SK-N-SH treated with all-trans-retinoic acid at 6 μM for 48 hours (cell line): ENCODE results near the gene B4GALNT4.

Experiments
- CSDC2 ChIP-seq: fragments of 250-450 bp; sonication (Bioruptor Pico); IDR thresholded peaks from 2 replicates; pipeline ENCODE4 v1.5.0; 2020; ENCODE audit warnings: mild to moderate bottlenecking, moderate library complexity
- PPARA ChIP-seq: fragments of 250-450 bp; sonication (Bioruptor Pico); IDR thresholded peaks from 2 replicates; pipeline ENCODE4 v1.5.0; 2020; ENCODE audit warnings: mild to moderate bottlenecking, borderline replicate concordance
- ZC3H10 ChIP-seq: fragments of 250-450 bp; sonication (Bioruptor Pico); IDR thresholded peaks from 2 replicates; pipeline ENCODE4 v1.5.1; 2021; ENCODE audit warnings: mild to moderate bottlenecking, moderate library complexity
- ZFP3 ChIP-seq: fragments of 250-450 bp; sonication (Bioruptor Pico); IDR thresholded peaks from 2 replicates; pipeline ENCODE4 v1.5.0; 2020; ENCODE audit warnings: mild to moderate bottlenecking, moderate library complexity
- ZNF565 ChIP-seq: fragments of 450-650 bp; formaldehyde crosslinking; conservative IDR thresholded peaks from 2 replicates; pipeline ENCODE4 v1.5.0; 2020; ENCODE audit warnings: low read depth, mild to moderate bottlenecking, moderate library complexity
- TF ChIP-seq, protein P1 (sequence below): fragments of 250-450 bp; sonication (Bioruptor Pico); IDR thresholded peaks from 2 replicates; pipeline ENCODE4 v1.8.0; 2020; ENCODE audit warnings: mild to moderate bottlenecking, moderate library complexity, borderline replicate concordance
- TF ChIP-seq, protein P2 (sequence below): fragments of 250-450 bp; sonication (Bioruptor Pico); IDR thresholded peaks from 2 replicates; pipeline ENCODE4 v1.5.1; 2020; ENCODE audit warnings: low read depth, mild to moderate bottlenecking, moderate library complexity

DNA sequence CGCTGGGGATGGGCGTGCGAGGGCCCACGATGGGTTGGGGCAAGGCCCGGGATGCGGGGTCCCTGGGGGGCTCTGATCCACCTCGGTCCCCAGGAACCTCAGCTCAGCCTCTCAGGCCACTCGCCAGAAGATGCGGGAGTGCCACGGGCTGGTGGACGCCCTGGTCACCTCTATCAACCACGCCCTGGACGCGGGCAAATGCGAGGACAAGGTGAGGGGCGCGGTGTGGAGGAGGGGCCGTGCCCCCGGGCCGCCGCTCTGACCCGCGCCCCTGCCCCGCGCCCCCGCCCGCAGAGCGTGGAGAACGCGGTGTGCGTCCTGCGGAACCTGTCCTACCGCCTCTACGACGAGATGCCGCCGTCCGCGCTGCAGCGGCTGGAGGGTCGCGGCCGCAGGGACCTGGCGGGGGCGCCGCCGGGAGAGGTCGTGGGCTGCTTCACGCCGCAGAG, 31.0 kb downstream of the B4GALNT4 start:
- TF ChIP-seq, protein P1, sequence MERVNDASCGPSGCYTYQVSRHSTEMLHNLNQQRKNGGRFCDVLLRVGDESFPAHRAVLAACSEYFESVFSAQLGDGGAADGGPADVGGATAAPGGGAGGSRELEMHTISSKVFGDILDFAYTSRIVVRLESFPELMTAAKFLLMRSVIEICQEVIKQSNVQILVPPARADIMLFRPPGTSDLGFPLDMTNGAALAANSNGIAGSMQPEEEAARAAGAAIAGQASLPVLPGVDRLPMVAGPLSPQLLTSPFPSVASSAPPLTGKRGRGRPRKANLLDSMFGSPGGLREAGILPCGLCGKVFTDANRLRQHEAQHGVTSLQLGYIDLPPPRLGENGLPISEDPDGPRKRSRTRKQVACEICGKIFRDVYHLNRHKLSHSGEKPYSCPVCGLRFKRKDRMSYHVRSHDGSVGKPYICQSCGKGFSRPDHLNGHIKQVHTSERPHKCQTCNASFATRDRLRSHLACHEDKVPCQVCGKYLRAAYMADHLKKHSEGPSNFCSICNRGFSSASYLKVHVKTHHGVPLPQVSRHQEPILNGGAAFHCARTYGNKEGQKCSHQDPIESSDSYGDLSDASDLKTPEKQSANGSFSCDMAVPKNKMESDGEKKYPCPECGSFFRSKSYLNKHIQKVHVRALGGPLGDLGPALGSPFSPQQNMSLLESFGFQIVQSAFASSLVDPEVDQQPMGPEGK (CRISPR knock-in tag) = no peak
- TF ChIP-seq ZC3H10 (CRISPR knock-in tag) (no peak), ZFP3 (CRISPR knock-in tag) (no peak), PPARA (CRISPR knock-in tag) (no peak), ZNF565 (CRISPR knock-in tag) (no peak), CSDC2 (CRISPR knock-in tag) (no peak)
- TF ChIP-seq, protein P2, sequence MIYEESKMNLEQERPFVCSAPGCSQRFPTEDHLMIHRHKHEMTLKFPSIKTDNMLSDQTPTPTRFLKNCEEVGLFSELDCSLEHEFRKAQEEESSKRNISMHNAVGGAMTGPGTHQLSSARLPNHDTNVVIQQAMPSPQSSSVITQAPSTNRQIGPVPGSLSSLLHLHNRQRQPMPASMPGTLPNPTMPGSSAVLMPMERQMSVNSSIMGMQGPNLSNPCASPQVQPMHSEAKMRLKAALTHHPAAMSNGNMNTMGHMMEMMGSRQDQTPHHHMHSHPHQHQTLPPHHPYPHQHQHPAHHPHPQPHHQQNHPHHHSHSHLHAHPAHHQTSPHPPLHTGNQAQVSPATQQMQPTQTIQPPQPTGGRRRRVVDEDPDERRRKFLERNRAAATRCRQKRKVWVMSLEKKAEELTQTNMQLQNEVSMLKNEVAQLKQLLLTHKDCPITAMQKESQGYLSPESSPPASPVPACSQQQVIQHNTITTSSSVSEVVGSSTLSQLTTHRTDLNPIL = no peak
